ENCODE measurements around the gene XPR1. TPM values are rescaled to one million over a fixed set of nuclear protein-coding genes. Genes with fewer than 3 reads are reported as not detected.

XPR1 gene
- total RNA-seq, 1 donor from 2014 or later, result 62.6 TPM

GRCh38 chr1:180590889-180591288 lies 40.9 kb upstream of the XPR1 start:
- H3K9me3 Mint-ChIP-seq (ENCODE audit: low read depth), result peaks cover 3% of the 10 kb centered on the region
- H3K27me3 Mint-ChIP-seq, result no peaks in the 10 kb centered on the region
- H3K4me3 Mint-ChIP-seq (ENCODE audit: low read depth), result no peak overlapping the region
- TF ChIP-seq CTCF (IDR thresholded peaks at IDR 0.05; ENCODE audit: unreplicated experiment), result no peak
- peaks cover 12% of the 10 kb centered on the region for H3K4me1 Mint-ChIP-seq (ENCODE audit: low read depth)
- H3K36me3 Mint-ChIP-seq (ENCODE audit: insufficient read depth), result no peaks in the 10 kb centered on the region
- no peak for DNase-seq (ENCODE audit: low spot score, unreplicated experiment)
- no peak overlapping the region for H3K27ac Mint-ChIP-seq

- no peaks in the 10 kb centered on the region for H3K27me3 Mint-ChIP-seq
- TF ChIP-seq CTCF (IDR thresholded peaks at IDR 0.05; ENCODE audit: unreplicated experiment), result no peak
- peaks cover 1% of the 10 kb centered on the region for H3K9me3 Mint-ChIP-seq (ENCODE audit: low read depth)
- H3K4me3 Mint-ChIP-seq (ENCODE audit: low read depth), result no peak overlapping the region
- H3K4me1 Mint-ChIP-seq (ENCODE audit: low read depth), result peaks cover 15% of the 10 kb centered on the region
- H3K36me3 Mint-ChIP-seq (ENCODE audit: insufficient read depth), result no peaks in the 10 kb centered on the region
- DNase-seq (ENCODE audit: low spot score, unreplicated experiment), result no peak
- no peak overlapping the region for H3K27ac Mint-ChIP-seq
Measured at GRCh38 chr1:180593382-180593781, 38.4 kb upstream of the XPR1 start.

GRCh38 chr1:180594723-180595122 lies 37.1 kb upstream of the XPR1 start:
- no peak for TF ChIP-seq CTCF (IDR thresholded peaks at IDR 0.05; ENCODE audit: unreplicated experiment)
- H3K27ac Mint-ChIP-seq, result no peak overlapping the region
- peaks cover 26% of the 10 kb centered on the region for H3K4me1 Mint-ChIP-seq (ENCODE audit: low read depth)
- no peak overlapping the region for H3K4me3 Mint-ChIP-seq (ENCODE audit: low read depth)
- no peak for DNase-seq (ENCODE audit: low spot score, unreplicated experiment)
- no peaks in the 10 kb centered on the region for H3K9me3 Mint-ChIP-seq (ENCODE audit: low read depth)
- no peaks in the 10 kb centered on the region for H3K27me3 Mint-ChIP-seq
- H3K36me3 Mint-ChIP-seq (ENCODE audit: insufficient read depth), result no peaks in the 10 kb centered on the region

GRCh38 chr1:180595966-180596365 lies 35.9 kb upstream of the XPR1 start:
- no peak for TF ChIP-seq CTCF (IDR thresholded peaks at IDR 0.05; ENCODE audit: unreplicated experiment)
- no peak for DNase-seq (ENCODE audit: low spot score, unreplicated experiment)
- Mint-ChIP-seq H3K4me3 (ENCODE audit: low read depth) (no peak overlapping the region), H3K27me3 (no peaks in the 10 kb centered on the region), H3K36me3 (ENCODE audit: insufficient read depth) (no peaks in the 10 kb centered on the region), H3K9me3 (ENCODE audit: low read depth) (no peaks in the 10 kb centered on the region), H3K27ac (no peak overlapping the region), H3K4me1 (ENCODE audit: low read depth) (peaks cover 26% of the 10 kb centered on the region)

- H3K4me1 Mint-ChIP-seq (ENCODE audit: low read depth), result peaks cover 26% of the 10 kb centered on the region
- H3K36me3 Mint-ChIP-seq (ENCODE audit: insufficient read depth), result no peaks in the 10 kb centered on the region
- no peak overlapping the region for H3K4me3 Mint-ChIP-seq (ENCODE audit: low read depth)
- no peaks in the 10 kb centered on the region for H3K27me3 Mint-ChIP-seq
- H3K27ac Mint-ChIP-seq, result no peak overlapping the region
- no peaks in the 10 kb centered on the region for H3K9me3 Mint-ChIP-seq (ENCODE audit: low read depth)
- no peak for DNase-seq (ENCODE audit: low spot score, unreplicated experiment)
- TF ChIP-seq CTCF (IDR thresholded peaks at IDR 0.05; ENCODE audit: unreplicated experiment), result no peak
Measured at GRCh38 chr1:180597520-180597919, 34.3 kb upstream of the XPR1 start.
